ENCODE results near the gene HIPK2. TPM values are rescaled to one million over a fixed set of nuclear protein-coding genes. Genes with fewer than 3 reads are reported as not detected.

The HIPK2 gene
- total and polyA plus RNA-seq, 10 of the 15 experiments (the other 5 are each of a cell fraction or from before 2014, with no cell fraction given), result 1.7 to 39.0 (median 9.4) TPM

DNA sequence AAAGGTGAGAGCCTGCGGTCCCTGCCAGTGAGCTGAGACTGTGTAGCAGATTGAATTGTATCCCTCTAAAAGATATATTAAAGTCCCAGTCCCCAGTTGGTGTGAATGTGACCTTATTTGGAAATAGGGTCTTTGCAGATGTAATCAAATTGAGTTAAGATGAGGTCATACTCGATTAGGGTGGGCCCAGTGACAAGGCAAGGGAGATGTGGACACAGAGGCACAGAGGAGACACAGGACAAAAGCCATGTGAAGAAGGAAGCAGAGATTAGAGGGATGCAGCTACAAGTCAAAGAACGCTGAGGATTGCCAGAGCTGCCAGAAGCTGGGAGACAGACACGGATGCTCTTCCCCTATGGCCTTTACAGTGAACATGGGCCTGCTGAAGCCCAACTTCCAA is 150.0 kb downstream of the HIPK2 start:
- SMC1A ChIA-PET (ENCODE audit: uncharacterized antibody, unreplicated experiment), result interaction anchor here (0.6 kb wide), 1 partner anchor 22 kb away, joined by 3 read pairs; no protein-coding TSS in a partner anchor
- in situ Hi-C loops (cut with MboI), result no loop called here
- Histone ChIP-seq H3K4me1 (ENCODE audit: control insufficient read depth, insufficient read depth, low read length) (no peaks in the 10 kb centered on the region), H4K20me1 (ENCODE audit: control insufficient read depth, insufficient read depth) (peaks cover 2% of the 10 kb centered on the region; the same call in 1 of the 2 replicates), H3K9ac (ENCODE audit: control insufficient read depth, insufficient read depth, low read length) (no peak overlapping the region), H2AFZ (ENCODE audit: control insufficient read depth, low read depth, low read length) (no peak overlapping the region), H3K27me3 (replicated peaks in 1 of 2; ENCODE audit: control insufficient read depth in 2 of 2, insufficient read depth in 2 of 2, low read length in 1 of 2) (no peaks in the 10 kb centered on the region), H3K27ac (ENCODE audit: control insufficient read depth, insufficient read depth) (no peak overlapping the region), H3K4me3 (no peak overlapping the region), H3K9me3 (replicated peaks; ENCODE audit: control insufficient read depth, insufficient read depth, low read length) (no peaks in the 10 kb centered on the region), H3K36me3 (ENCODE audit: control insufficient read depth in 2 of 2, insufficient read depth in 2 of 2, low read length in 1 of 2) (peaks cover 14 to 18% of the 10 kb centered on the region in 2 experiments; a peak in 3 of 4 replicates), H3K79me2 (ENCODE audit: control insufficient read depth, insufficient read depth, low read length) (no peaks in the 10 kb centered on the region), H3K4me2 (ENCODE audit: control insufficient read depth, insufficient read depth) (no peak overlapping the region)
- POLR2A ChIA-PET, result no interaction called here
- CTCF ChIA-PET, result interaction anchor here (0.6 to 3.0 kb wide), 6 partner anchors 9 to 677 kb away, joined by 3 to 8 read pairs (median 4); no protein-coding TSS in a partner anchor
- RAD21 ChIA-PET (ENCODE audit: unreplicated experiment), result interaction anchor here (1.2 kb wide), 1 partner anchor 20 kb away, joined by 4 read pairs; no protein-coding TSS in a partner anchor
- TF ChIP-seq TBL1XR1 (IDR thresholded peaks at IDR 0.05; ENCODE audit: low read depth, low read length) (no peak), CBFB (IDR thresholded peaks at IDR 0.05; ENCODE audit: low read depth) (no peak), CHD4 (IDR thresholded peaks at IDR 0.05) (no peak), ZNF24 (IDR thresholded peaks at IDR 0.05) (no peak), YY1 (IDR thresholded peaks at IDR 0.05; ENCODE audit: low read depth, low read length) (no peak), ZZZ3 (IDR thresholded peaks at IDR 0.05; ENCODE audit: control insufficient read depth, insufficient read length, low read depth) (no peak), EZH2 (IDR thresholded peaks at IDR 0.05; ENCODE audit: borderline replicate concordance, control insufficient read depth, low read depth, low read length) (no peak)
- TF ChIP-seq, protein P1, sequence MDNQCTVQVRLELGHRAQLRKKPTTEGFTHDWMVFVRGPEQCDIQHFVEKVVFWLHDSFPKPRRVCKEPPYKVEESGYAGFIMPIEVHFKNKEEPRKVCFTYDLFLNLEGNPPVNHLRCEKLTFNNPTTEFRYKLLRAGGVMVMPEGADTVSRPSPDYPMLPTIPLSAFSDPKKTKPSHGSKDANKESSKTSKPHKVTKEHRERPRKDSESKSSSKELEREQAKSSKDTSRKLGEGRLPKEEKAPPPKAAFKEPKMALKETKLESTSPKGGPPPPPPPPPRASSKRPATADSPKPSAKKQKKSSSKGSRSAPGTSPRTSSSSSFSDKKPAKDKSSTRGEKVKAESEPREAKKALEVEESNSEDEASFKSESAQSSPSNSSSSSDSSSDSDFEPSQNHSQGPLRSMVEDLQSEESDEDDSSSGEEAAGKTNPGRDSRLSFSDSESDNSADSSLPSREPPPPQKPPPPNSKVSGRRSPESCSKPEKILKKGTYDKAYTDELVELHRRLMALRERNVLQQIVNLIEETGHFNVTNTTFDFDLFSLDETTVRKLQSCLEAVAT (IDR thresholded peaks at IDR 0.05), result no peak
- TF ChIP-seq, protein P2, sequence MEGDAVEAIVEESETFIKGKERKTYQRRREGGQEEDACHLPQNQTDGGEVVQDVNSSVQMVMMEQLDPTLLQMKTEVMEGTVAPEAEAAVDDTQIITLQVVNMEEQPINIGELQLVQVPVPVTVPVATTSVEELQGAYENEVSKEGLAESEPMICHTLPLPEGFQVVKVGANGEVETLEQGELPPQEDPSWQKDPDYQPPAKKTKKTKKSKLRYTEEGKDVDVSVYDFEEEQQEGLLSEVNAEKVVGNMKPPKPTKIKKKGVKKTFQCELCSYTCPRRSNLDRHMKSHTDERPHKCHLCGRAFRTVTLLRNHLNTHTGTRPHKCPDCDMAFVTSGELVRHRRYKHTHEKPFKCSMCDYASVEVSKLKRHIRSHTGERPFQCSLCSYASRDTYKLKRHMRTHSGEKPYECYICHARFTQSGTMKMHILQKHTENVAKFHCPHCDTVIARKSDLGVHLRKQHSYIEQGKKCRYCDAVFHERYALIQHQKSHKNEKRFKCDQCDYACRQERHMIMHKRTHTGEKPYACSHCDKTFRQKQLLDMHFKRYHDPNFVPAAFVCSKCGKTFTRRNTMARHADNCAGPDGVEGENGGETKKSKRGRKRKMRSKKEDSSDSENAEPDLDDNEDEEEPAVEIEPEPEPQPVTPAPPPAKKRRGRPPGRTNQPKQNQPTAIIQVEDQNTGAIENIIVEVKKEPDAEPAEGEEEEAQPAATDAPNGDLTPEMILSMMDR (IDR thresholded peaks at IDR 0.05 in 2 of 3, conservative IDR thresholded peaks at IDR 0.05 in 1 of 3; ENCODE audit: control insufficient read depth in 2 of 3, extremely low read depth in 1 of 3, insufficient read depth in 1 of 3, low read depth in 3 of 3, low read length in 3 of 3), result no peak
- TF ChIP-seq, protein P3, sequence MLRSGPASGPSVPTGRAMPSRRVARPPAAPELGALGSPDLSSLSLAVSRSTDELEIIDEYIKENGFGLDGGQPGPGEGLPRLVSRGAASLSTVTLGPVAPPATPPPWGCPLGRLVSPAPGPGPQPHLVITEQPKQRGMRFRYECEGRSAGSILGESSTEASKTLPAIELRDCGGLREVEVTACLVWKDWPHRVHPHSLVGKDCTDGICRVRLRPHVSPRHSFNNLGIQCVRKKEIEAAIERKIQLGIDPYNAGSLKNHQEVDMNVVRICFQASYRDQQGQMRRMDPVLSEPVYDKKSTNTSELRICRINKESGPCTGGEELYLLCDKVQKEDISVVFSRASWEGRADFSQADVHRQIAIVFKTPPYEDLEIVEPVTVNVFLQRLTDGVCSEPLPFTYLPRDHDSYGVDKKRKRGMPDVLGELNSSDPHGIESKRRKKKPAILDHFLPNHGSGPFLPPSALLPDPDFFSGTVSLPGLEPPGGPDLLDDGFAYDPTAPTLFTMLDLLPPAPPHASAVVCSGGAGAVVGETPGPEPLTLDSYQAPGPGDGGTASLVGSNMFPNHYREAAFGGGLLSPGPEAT (IDR thresholded peaks at IDR 0.05; ENCODE audit: low read depth), result no peak
- FAIRE-seq, result no peak
- no peak for DNase-seq (ENCODE audit: low read depth, low spot score)
- BruUV-seq (replicated peaks), result no TSS peak
- 93% methylated on average over 2 of the region's 4 CpGs for WGBS (ENCODE audit: insufficient coverage, insufficient replicate concordance, low lambda C conversion rate, missing lambda C conversion rate)
- intact Hi-C loops (cut with micrococcal nuclease; ENCODE audit: unreplicated experiment), result no loop called here
- no peak for ATAC-seq

Measured in GM12878 (cell line).